Stimulated activated CD8-positive, alpha-beta memory T cell treated with anti-CD3 and anti-CD28 coated beads, Interleukin-4, amount 100 ng/mL, for 48 hours (primary cell): Measurements from ENCODE around the gene MADCAM1.
"Not testable (repeated sequence)": the region's sequence is repeated elsewhere in the genome, so short reads cannot be mapped to it uniquely, and the experiment has no call there.

Experiments
- DNase-seq: peaks from one replicate; pipeline ENCODE4 v3.0.0-alpha.2; 2020

The MADCAM1 gene

GRCh38 chr19:467554-467953 is 28.7 kb upstream of the MADCAM1 start:
- no peak for DNase-seq

- DNase-seq: no peak
Observed at GRCh38 chr19:468587-469256, 27.6 kb upstream of the MADCAM1 start.

GRCh38 chr19:469833-470232 is 26.5 kb upstream of the MADCAM1 start:
- DNase-seq: no peak

GRCh38 chr19:470701-471100 is 25.6 kb upstream of the MADCAM1 start:
- no peak for DNase-seq

GRCh38 chr19:472005-472858 is 24.1 kb upstream of the MADCAM1 start:
- DNase-seq: no peak

GRCh38 chr19:474126-475078 is 21.9 kb upstream of the MADCAM1 start:
- no peak for DNase-seq

GRCh38 chr19:475360-475759 is 20.9 kb upstream of the MADCAM1 start:
- no peak for DNase-seq

GRCh38 chr19:478236-478903 is 17.9 kb upstream of the MADCAM1 start:
- DNase-seq: no peak

- DNase-seq: no peak
Observed at GRCh38 chr19:478976-479375, 17.3 kb upstream of the MADCAM1 start.

- peak; percentile 75 for DNase-seq
Observed at GRCh38 chr19:480016-480855, 16.1 kb upstream of the MADCAM1 start.

- DNase-seq: not testable (repeated sequence)
Observed at GRCh38 chr19:481100-481499, 15.2 kb upstream of the MADCAM1 start.

- DNase-seq: no peak
Observed at GRCh38 chr19:482186-483041, 13.9 kb upstream of the MADCAM1 start.

GRCh38 chr19:483332-484072 is 12.8 kb upstream of the MADCAM1 start:
- no peak for DNase-seq

GRCh38 chr19:484494-484893 is 11.8 kb upstream of the MADCAM1 start:
- DNase-seq: no peak

GRCh38 chr19:485077-485476 is 11.2 kb upstream of the MADCAM1 start:
- no peak for DNase-seq

- DNase-seq: no peak
Observed at GRCh38 chr19:485583-486236, 10.6 kb upstream of the MADCAM1 start.

- peak; percentile 95 for DNase-seq
Observed at GRCh38 chr19:488505-489417, 7.5 kb upstream of the MADCAM1 start.
